ENCODE results near the gene KDM4E.

DNA sequence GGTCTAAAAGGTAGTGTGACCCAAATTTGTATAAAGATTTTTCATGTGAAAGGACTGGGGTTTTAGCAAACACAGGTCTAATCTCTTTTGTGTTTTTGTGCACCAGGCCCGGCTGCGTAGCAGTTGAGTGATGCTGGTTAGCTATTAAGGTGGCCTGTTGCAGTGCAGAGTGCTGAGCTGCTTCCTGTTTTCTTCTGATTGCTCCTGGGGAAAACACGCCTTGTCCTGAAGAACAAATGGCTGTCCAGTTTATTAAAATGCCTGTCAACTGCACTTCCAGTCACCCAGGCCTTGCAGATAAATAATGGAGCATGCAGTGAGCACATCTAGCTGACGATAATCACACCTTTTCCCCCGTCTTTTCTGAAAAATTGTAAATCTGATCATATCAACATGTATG, 43.5 kb downstream of the KDM4E start:
- TF ChIP-seq, protein P1, sequence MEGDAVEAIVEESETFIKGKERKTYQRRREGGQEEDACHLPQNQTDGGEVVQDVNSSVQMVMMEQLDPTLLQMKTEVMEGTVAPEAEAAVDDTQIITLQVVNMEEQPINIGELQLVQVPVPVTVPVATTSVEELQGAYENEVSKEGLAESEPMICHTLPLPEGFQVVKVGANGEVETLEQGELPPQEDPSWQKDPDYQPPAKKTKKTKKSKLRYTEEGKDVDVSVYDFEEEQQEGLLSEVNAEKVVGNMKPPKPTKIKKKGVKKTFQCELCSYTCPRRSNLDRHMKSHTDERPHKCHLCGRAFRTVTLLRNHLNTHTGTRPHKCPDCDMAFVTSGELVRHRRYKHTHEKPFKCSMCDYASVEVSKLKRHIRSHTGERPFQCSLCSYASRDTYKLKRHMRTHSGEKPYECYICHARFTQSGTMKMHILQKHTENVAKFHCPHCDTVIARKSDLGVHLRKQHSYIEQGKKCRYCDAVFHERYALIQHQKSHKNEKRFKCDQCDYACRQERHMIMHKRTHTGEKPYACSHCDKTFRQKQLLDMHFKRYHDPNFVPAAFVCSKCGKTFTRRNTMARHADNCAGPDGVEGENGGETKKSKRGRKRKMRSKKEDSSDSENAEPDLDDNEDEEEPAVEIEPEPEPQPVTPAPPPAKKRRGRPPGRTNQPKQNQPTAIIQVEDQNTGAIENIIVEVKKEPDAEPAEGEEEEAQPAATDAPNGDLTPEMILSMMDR (IDR thresholded peaks at IDR 0.05) = peak in 2 of 4 experiments; percentile 12 to 24
- peak; percentile 96 for TF ChIP-seq POLR2AphosphoS5 (IDR thresholded peaks at IDR 0.05)

All from prostate gland (tissue), 2 donors.